ENCODE measurements around the gene GPR132. TPM values are rescaled to one million over a fixed set of nuclear protein-coding genes. Genes with fewer than 3 reads are reported as not detected.

The GPR132 gene
- total and polyA plus RNA-seq, 2 experiments from 2014 or later, result 0.14 TPM; not detected in 1

DNA sequence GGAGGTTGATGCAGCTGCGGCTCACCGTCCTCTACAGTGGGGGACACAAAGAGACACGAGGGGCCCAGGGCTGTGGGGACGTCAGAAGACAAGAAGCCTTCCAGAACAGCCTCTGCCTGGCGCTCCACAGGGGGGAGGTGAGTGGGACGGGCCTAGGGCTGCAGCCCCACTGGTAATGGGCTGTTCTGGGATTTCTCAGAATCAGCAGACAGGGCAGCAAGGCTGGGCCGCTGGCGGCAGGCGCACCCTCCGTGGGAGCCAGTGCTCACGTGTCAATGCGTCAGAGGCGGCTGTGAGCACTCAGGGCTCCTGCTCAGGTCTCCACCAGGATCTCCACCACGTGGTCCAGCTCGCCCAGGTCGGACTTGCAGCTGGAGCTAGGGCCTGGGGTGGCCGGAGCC, 54.3 kb downstream of the GPR132 start (continued):
- TF ChIP-seq, protein P1, sequence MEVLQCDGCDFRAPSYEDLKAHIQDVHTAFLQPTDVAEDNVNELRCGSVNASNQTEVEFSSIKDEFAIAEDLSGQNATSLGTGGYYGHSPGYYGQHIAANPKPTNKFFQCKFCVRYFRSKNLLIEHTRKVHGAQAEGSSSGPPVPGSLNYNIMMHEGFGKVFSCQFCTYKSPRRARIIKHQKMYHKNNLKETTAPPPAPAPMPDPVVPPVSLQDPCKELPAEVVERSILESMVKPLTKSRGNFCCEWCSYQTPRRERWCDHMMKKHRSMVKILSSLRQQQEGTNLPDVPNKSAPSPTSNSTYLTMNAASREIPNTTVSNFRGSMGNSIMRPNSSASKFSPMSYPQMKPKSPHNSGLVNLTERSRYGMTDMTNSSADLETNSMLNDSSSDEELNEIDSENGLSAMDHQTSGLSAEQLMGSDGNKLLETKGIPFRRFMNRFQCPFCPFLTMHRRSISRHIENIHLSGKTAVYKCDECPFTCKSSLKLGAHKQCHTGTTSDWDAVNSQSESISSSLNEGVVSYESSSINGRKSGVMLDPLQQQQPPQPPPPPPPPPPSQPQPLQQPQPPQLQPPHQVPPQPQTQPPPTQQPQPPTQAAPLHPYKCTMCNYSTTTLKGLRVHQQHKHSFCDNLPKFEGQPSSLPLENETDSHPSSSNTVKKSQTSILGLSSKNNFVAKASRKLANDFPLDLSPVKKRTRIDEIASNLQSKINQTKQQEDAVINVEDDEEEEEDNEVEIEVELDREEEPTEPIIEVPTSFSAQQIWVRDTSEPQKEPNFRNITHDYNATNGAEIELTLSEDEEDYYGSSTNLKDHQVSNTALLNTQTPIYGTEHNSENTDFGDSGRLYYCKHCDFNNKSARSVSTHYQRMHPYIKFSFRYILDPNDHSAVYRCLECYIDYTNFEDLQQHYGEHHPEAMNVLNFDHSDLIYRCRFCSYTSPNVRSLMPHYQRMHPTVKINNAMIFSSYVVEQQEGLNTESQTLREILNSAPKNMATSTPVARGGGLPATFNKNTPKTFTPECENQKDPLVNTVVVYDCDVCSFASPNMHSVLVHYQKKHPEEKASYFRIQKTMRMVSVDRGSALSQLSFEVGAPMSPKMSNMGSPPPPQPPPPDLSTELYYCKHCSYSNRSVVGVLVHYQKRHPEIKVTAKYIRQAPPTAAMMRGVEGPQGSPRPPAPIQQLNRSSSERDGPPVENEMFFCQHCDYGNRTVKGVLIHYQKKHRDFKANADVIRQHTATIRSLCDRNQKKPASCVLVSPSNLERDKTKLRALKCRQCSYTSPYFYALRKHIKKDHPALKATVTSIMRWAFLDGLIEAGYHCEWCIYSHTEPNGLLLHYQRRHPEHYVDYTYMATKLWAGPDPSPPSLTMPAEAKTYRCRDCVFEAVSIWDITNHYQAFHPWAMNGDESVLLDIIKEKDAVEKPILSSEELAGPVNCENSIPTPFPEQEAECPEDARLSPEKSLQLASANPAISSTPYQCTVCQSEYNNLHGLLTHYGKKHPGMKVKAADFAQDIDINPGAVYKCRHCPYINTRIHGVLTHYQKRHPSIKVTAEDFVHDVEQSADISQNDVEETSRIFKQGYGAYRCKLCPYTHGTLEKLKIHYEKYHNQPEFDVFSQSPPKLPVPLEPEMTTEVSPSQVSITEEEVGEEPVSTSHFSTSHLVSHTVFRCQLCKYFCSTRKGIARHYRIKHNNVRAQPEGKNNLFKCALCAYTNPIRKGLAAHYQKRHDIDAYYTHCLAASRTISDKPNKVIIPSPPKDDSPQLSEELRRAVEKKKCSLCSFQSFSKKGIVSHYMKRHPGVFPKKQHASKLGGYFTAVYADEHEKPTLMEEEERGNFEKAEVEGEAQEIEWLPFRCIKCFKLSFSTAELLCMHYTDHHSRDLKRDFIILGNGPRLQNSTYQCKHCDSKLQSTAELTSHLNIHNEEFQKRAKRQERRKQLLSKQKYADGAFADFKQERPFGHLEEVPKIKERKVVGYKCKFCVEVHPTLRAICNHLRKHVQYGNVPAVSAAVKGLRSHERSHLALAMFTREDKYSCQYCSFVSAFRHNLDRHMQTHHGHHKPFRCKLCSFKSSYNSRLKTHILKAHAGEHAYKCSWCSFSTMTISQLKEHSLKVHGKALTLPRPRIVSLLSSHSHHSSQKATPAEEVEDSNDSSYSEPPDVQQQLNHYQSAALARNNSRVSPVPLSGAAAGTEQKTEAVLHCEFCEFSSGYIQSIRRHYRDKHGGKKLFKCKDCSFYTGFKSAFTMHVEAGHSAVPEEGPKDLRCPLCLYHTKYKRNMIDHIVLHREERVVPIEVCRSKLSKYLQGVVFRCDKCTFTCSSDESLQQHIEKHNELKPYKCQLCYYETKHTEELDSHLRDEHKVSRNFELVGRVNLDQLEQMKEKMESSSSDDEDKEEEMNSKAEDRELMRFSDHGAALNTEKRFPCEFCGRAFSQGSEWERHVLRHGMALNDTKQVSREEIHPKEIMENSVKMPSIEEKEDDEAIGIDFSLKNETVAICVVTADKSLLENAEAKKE (CRISPR knock-in tag; IDR thresholded peaks at IDR 0.05), result no peak
- TF ChIP-seq JUNB (IDR thresholded peaks at IDR 0.05; ENCODE audit: unreplicated experiment) (no peak), NANOG (IDR thresholded peaks at IDR 0.05; ENCODE audit: borderline replicate concordance) (no peak), POLR2AphosphoS5 (IDR thresholded peaks at IDR 0.05; ENCODE audit: low read depth) (no peak), ZNF331 (CRISPR knock-in tag; IDR thresholded peaks at IDR 0.05; ENCODE audit: low read depth) (no peak), EZH2 (IDR thresholded peaks at IDR 0.05; ENCODE audit: low read depth, unreplicated experiment) (no peak), CREB1 (CRISPR knock-in tag; IDR thresholded peaks at IDR 0.05; ENCODE audit: low read depth) (no peak)

DNA sequence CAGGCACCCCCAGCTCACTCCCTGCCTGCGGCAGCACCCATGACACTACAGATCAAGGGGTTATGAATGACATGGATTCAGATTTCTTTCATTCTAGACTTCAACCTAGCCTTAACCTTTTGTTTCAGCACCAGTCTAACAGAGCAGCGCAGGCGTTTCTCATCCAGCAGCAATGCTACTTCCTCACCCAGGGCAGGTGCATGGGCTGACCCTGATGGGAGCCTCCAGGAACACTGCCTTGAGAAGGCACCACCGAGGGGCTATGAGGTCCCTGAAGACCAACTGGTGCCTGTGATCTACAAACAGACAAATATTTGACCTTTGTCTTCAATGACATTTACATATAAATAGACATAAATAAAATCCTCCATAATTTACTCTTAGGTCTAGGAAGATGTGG, 55.1 kb downstream of the GPR132 start:
- Histone ChIP-seq H3F3A (replicated peaks; ENCODE audit: low read depth) (no peaks in the 10 kb centered on the region), H3K79me2 (replicated peaks; ENCODE audit: insufficient read depth) (peaks cover 63% of the 10 kb centered on the region), H3K4me3 (no peak overlapping the region), H4K20me1 (replicated peaks; ENCODE audit: insufficient read depth) (peaks cover 39% of the 10 kb centered on the region), H3K27me3 (ENCODE audit: insufficient read depth) (no peaks in the 10 kb centered on the region), H3K36me3 (ENCODE audit: insufficient read depth) (peaks cover 13% of the 10 kb centered on the region), H3K9me2 (ENCODE audit: insufficient read depth) (no peaks in the 10 kb centered on the region), H3K4me2 (no peak overlapping the region), H3K4me1 (ENCODE audit: insufficient read depth) (peaks cover 4% of the 10 kb centered on the region; the same call in 1 of the 2 replicates), H2AFZ (no peak overlapping the region), H3K27ac (ENCODE audit: low read depth) (no peak overlapping the region)
- H3K36me3 Mint-ChIP-seq (ENCODE audit: low read depth), result peaks cover 41% of the 10 kb centered on the region
- no peak for DNase-seq (ENCODE audit: low spot score)
- H3K27me3 Mint-ChIP-seq (ENCODE audit: insufficient read depth, low read depth, poor library complexity), result peaks cover 11% of the 10 kb centered on the region
- ATAC-seq, result no peak
- no peaks in the 10 kb centered on the region for H3K9me3 Mint-ChIP-seq
- H3K4me3 Mint-ChIP-seq, result no peak overlapping the region
- H3K4me1 Mint-ChIP-seq, result peaks cover 21% of the 10 kb centered on the region
- no peak overlapping the region for H3K27ac Mint-ChIP-seq
- no peak for TF ChIP-seq NANOG (IDR thresholded peaks at IDR 0.05; ENCODE audit: borderline replicate concordance)
- TF ChIP-seq ZNF331 (CRISPR knock-in tag; IDR thresholded peaks at IDR 0.05; ENCODE audit: low read depth), result no peak
- no peak for TF ChIP-seq CREB1 (CRISPR knock-in tag; IDR thresholded peaks at IDR 0.05; ENCODE audit: low read depth)
- TF ChIP-seq, protein P2, sequence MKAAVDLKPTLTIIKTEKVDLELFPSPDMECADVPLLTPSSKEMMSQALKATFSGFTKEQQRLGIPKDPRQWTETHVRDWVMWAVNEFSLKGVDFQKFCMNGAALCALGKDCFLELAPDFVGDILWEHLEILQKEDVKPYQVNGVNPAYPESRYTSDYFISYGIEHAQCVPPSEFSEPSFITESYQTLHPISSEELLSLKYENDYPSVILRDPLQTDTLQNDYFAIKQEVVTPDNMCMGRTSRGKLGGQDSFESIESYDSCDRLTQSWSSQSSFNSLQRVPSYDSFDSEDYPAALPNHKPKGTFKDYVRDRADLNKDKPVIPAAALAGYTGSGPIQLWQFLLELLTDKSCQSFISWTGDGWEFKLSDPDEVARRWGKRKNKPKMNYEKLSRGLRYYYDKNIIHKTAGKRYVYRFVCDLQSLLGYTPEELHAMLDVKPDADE (IDR thresholded peaks at IDR 0.05), result no peak
- TF ChIP-seq JUNB (IDR thresholded peaks at IDR 0.05; ENCODE audit: unreplicated experiment), result no peak
- TF ChIP-seq, protein P1 (CRISPR knock-in tag; IDR thresholded peaks at IDR 0.05), result no peak
- TF ChIP-seq POLR2AphosphoS5 (IDR thresholded peaks at IDR 0.05; ENCODE audit: low read depth), result no peak
